PFSK-1 (cell line): Measurements from ENCODE around the gene PMPCA.

Experiments used
- SIN3A ChIP-seq: IDR thresholded peaks from 2 replicates; pipeline ENCODE4 v1.6.1; 2012; ENCODE audit warnings: mild to moderate bottlenecking, low read length, moderate library complexity, borderline replicate concordance; ENCODE audit not compliant: insufficient read depth
- TAF1 ChIP-seq: IDR thresholded peaks from 2 replicates; pipeline ENCODE4 v1.6.1; 2012; ENCODE audit warnings: low read length, control low read depth, borderline replicate concordance; ENCODE audit not compliant: insufficient read depth

DNA sequence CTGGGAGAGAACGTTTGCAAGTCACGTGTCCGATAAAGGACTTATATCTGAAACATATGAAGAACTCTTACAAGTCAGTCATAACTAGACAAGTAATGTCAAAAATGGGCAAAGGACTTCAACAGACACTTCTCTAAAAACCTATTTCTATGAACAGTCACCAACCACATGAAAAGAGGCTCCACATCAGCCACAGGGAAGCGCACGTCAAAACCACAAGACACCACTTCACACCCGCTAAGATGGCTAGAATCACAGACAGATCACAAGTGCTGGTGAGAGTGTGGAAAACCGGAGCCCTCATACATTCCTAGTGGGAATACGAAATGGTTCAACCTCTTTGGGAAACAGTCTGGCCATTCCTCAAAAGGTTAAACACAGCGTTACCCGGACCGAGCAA is 25.4 kb upstream of the PMPCA start:
- TF ChIP-seq SIN3A = no peak
- TF ChIP-seq TAF1 = no peak
